ENCODE data around the gene GNA14. TPM values are rescaled to one million over a fixed set of nuclear protein-coding genes. Genes with fewer than 3 reads are reported as not detected.

GNA14 gene
- polyA plus RNA-seq, 4 donors: 0.89 to 3.8 (median 1.7) TPM; not detected in 1

DNA sequence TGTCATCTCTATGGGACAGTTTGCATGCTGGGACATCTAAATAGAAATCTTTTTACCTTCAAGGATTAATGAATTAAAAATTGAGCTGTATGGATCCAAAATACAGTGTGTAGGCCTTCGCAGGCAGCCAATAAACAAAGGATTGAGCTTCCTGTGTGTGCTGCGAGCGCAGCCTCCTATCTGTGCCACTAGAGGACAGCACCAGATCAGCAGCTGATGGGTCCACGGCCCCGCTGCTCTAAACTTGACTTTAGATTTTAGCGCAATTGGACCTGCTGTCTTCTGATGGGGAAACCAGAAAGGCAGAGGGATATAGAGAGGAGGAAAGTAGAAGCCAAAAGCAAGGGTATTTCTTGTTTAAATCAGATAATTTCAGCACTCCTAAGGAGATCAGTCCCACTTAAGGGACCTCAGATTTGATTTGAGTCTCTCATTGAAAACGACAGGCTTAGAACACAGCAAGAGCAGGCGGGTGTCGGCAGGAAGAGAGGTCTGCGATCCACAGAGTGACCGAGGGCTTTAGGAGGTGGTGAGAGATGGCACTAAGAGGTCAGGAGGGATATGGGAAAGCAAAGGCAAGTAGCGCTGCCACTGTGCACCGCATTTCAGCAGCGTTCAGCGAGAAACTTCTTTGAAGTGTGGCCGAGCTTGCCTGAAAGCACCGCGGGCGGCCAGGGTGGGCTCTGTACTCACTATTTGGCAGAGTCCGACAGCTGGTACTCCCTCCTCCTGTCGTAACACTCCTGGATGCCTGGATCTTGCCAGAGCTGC, 214.3 kb downstream of the GNA14 start:
- Histone ChIP-seq H3K9me3 (ENCODE audit: control insufficient read depth in 2 of 2, insufficient read depth in 1 of 2, low read depth in 1 of 2, low read length in 1 of 2) (no peaks in the 10 kb centered on the region), H3K4me1 (ENCODE audit: control insufficient read depth in 3 of 3, insufficient read depth in 2 of 3, low read depth in 1 of 3, low read length in 2 of 3) (no peaks in the 10 kb centered on the region), H3K27me3 (ENCODE audit: control insufficient read depth in 3 of 3, insufficient read depth in 3 of 3, low read length in 3 of 3) (no peaks in the 10 kb centered on the region), H3K4me3 (ENCODE audit: low read depth in 1 of 3, low read length in 3 of 3) (no peak overlapping the region), H3K27ac (ENCODE audit: low read depth in 1 of 3, low read length in 2 of 3) (no peak overlapping the region), H3K36me3 (ENCODE audit: control insufficient read depth in 3 of 3, insufficient read depth in 2 of 3, low read depth in 1 of 3, low read length in 3 of 3) (no peaks in the 10 kb centered on the region)
- DNase-seq: peak; percentile 48 to 67
- WGBS, 3 donors: 57 to 62% (median 60%) methylated on average over 21 of the region's 21 CpGs
- no peak for FAIRE-seq

DNA sequence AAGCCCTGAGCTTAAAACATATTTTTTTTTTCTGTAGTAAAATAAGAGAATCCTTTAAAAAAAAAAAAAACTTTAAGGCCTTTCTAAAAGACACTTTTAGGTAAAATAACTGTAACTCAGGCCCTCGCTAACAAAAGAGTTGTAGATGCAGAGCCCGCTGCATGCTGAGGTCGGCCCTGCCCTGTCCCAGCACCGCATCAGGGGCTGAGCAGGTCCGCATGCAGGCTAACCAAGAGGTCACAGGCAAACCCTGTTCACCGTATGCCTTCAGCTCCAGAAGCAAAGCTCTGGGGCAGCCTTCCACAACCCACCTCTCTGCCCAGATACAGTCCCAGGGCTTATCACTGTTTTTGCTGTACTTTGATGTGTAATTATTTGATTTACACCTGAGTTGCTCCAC, 216.1 kb downstream of the GNA14 start:
- 71 to 85% (median 80%) methylated on average over 6 of the region's 6 CpGs for WGBS, 3 donors
- Histone ChIP-seq H3K27ac (ENCODE audit: low read depth in 1 of 3, low read length in 2 of 3) (no peak overlapping the region), H3K4me3 (ENCODE audit: low read depth in 1 of 3, low read length in 3 of 3) (no peak overlapping the region), H3K27me3 (ENCODE audit: control insufficient read depth in 3 of 3, insufficient read depth in 3 of 3, low read length in 3 of 3) (no peaks in the 10 kb centered on the region), H3K36me3 (ENCODE audit: control insufficient read depth in 3 of 3, insufficient read depth in 2 of 3, low read depth in 1 of 3, low read length in 3 of 3) (no peaks in the 10 kb centered on the region), H3K4me1 (ENCODE audit: control insufficient read depth in 3 of 3, insufficient read depth in 2 of 3, low read depth in 1 of 3, low read length in 2 of 3) (no peaks in the 10 kb centered on the region), H3K9me3 (ENCODE audit: control insufficient read depth in 2 of 2, insufficient read depth in 1 of 2, low read depth in 1 of 2, low read length in 1 of 2) (no peaks in the 10 kb centered on the region)
- FAIRE-seq: no peak
- no peak for DNase-seq

DNA sequence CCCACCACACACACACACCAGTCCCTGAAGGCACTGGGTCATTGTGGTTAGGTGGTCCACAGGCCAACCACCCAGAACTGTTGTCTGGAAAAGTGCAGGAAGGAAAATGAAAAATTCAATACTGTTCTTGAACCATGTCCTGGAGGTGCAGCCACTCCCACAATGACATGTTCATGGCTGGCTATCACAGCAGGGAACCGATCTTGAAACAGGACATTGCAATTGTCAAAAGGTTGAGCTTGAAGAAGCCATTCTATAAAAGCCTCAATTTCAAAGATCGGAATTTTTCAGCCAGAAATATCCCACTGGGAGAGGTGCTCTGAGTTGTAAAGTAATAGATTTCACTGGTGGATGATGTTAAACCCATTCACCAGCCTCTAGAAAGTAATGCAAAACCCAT, 218.2 kb downstream of the GNA14 start:
- 61 to 70% (median 69%) methylated on average over 2 of the region's 2 CpGs for WGBS, 3 donors
- H3K4me3 ChIP-seq (ENCODE audit: low read depth in 1 of 3, low read length in 3 of 3): no peak overlapping the region
- H3K4me1 ChIP-seq (ENCODE audit: control insufficient read depth in 3 of 3, insufficient read depth in 2 of 3, low read depth in 1 of 3, low read length in 2 of 3): peaks cover 0 to 3% (median 0%) of the 10 kb centered on the region in 3 donors
- no peaks in the 10 kb centered on the region for H3K36me3 ChIP-seq (ENCODE audit: control insufficient read depth in 3 of 3, insufficient read depth in 2 of 3, low read depth in 1 of 3, low read length in 3 of 3)
- no peaks in the 10 kb centered on the region for H3K27me3 ChIP-seq (ENCODE audit: control insufficient read depth in 3 of 3, insufficient read depth in 3 of 3, low read length in 3 of 3)
- H3K27ac ChIP-seq (ENCODE audit: low read depth in 1 of 3, low read length in 2 of 3): no peak overlapping the region
- FAIRE-seq: no peak
- H3K9me3 ChIP-seq (ENCODE audit: control insufficient read depth in 2 of 2, insufficient read depth in 1 of 2, low read depth in 1 of 2, low read length in 1 of 2): no peaks in the 10 kb centered on the region
- DNase-seq: no peak

DNA sequence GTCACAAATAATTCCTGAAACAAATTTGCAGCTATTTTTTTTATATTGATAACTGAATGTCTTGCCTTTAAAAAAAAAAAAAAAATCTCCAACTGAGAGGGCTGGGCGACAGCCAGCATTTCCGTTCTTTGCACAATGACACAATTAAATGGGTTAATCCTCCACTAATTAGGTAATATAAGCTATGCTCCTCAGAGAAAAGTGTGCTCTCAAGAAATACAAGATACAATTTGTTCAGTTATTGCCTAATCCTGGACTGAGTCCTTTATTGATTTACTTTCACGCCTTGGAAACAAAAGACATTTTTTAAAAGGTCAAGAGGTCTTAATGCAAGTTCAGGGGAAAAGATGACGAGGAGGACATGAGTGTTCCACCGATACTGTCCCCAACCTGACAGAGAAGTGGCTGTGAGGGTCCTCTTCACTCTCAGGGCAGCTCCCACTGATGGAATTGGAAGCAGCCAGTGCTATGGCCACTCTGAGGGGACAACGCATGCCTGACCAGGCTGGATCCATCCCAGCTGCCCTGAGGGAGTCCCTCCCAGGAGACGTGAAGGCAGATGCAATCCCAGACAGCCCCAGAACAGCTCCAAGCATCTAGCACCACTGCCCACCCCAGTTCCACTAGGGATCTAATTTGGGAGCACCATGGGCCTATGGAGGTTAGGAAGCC, 220.7 kb downstream of the GNA14 start:
- 30 to 56% (median 43%) methylated on average over 7 of the region's 7 CpGs for WGBS, 3 donors

DNA sequence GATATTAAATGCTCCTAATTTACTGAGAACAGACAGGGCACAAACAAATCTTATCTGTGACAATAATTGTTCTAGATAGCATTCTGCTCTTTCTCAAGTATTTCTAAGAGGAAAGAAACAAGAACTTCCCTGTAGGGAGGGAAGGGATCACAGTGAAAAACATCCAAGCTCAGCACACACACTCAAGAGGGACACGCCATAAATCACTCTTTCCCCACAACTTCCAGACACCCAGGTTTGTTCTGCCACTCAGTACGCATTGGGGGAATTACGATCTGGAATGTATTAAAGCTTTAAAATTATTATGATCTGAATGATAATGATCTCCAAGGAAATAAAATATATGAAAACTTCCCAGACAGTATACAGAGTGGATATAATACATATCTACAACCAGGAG, 221.4 kb downstream of the GNA14 start:
- Histone ChIP-seq H3K27ac (ENCODE audit: low read depth in 1 of 3, low read length in 2 of 3) (no peak overlapping the region), H3K27me3 (ENCODE audit: control insufficient read depth in 3 of 3, insufficient read depth in 3 of 3, low read length in 3 of 3) (no peaks in the 10 kb centered on the region), H3K36me3 (ENCODE audit: control insufficient read depth in 3 of 3, insufficient read depth in 2 of 3, low read depth in 1 of 3, low read length in 3 of 3) (no peaks in the 10 kb centered on the region), H3K4me3 (ENCODE audit: low read depth in 1 of 3, low read length in 3 of 3) (no peak overlapping the region), H3K9me3 (ENCODE audit: control insufficient read depth in 2 of 2, insufficient read depth in 1 of 2, low read depth in 1 of 2, low read length in 1 of 2) (no peaks in the 10 kb centered on the region), H3K4me1 (ENCODE audit: control insufficient read depth in 3 of 3, insufficient read depth in 2 of 3, low read depth in 1 of 3, low read length in 2 of 3) (peaks cover 0 to 3% (median 0%) of the 10 kb centered on the region in 3 donors)
- FAIRE-seq (no peak), DNase-seq (peak in 1 of 2 donors; percentile 18)
- WGBS, 3 donors: 25 to 37% (median 34%) methylated on average over 3 of the region's 3 CpGs

More for the DNA sequence above, 220.7 kb downstream of the GNA14 start:
- Histone ChIP-seq H3K27me3 (ENCODE audit: control insufficient read depth in 3 of 3, insufficient read depth in 3 of 3, low read length in 3 of 3) (no peaks in the 10 kb centered on the region), H3K27ac (ENCODE audit: low read depth in 1 of 3, low read length in 2 of 3) (no peak overlapping the region), H3K36me3 (ENCODE audit: control insufficient read depth in 3 of 3, insufficient read depth in 2 of 3, low read depth in 1 of 3, low read length in 3 of 3) (no peaks in the 10 kb centered on the region), H3K4me3 (ENCODE audit: low read depth in 1 of 3, low read length in 3 of 3) (no peak overlapping the region), H3K9me3 (ENCODE audit: control insufficient read depth in 2 of 2, insufficient read depth in 1 of 2, low read depth in 1 of 2, low read length in 1 of 2) (no peaks in the 10 kb centered on the region), H3K4me1 (ENCODE audit: control insufficient read depth in 3 of 3, insufficient read depth in 2 of 3, low read depth in 1 of 3, low read length in 2 of 3) (peaks cover 0 to 3% (median 0%) of the 10 kb centered on the region in 3 donors)
- DNase-seq: peak; percentile 20 to 38
- no peak for FAIRE-seq

DNA sequence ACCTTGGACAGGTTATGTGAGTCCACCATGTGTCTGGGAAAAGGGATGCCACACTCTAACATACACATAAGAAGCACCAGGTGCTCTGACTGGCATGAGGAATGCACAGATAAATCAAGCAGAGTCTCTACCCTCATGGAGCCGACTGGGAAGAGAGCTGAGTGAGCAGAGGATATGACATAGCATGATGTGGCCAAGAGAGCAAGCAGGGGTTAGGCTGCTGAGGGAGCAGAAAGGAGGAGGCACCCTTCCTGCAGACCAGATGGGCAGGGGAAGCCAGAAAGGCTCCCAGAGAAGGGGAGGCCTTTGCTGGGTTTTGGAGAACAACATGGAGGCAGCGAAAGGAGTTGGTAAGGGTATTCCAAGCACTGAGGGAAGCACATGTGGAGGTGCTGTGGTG, 223.1 kb downstream of the GNA14 start:
- no peak for FAIRE-seq
- 81 to 95% (median 85%) methylated on average over 2 of the region's 2 CpGs for WGBS, 3 donors

DNA sequence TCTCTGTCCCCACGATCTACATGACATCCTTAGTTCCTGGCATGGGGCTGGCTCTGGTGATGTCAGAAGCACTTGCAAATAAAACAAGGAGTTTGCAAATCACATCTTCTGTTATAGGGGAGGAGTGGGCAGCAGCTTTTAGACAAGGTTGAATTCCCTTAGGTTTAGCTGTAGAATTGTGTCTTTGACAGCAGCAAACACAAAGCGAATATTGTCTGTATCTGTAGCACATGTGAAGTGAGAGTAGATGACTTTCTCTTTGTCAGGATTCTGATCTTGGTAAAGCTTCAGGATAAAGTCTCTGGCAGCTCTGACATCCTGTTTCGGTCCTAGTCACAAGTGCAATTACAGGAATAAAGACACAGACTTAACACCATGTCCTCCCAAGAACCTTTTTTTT, 224.3 kb downstream of the GNA14 start:
- H3K9me3 ChIP-seq (ENCODE audit: control insufficient read depth in 2 of 2, insufficient read depth in 1 of 2, low read depth in 1 of 2, low read length in 1 of 2): no peaks in the 10 kb centered on the region
- FAIRE-seq (no peak), DNase-seq (no peak)
- no peak overlapping the region for H3K27ac ChIP-seq (ENCODE audit: low read depth in 1 of 3, low read length in 2 of 3)
- no peaks in the 10 kb centered on the region for H3K27me3 ChIP-seq (ENCODE audit: control insufficient read depth in 3 of 3, insufficient read depth in 3 of 3, low read length in 3 of 3)
- 91 to 94% (median 93%) methylated on average over 3 of the region's 3 CpGs for WGBS, 3 donors
- peaks cover 0 to 3% (median 0%) of the 10 kb centered on the region in 3 donors for H3K4me1 ChIP-seq (ENCODE audit: control insufficient read depth in 3 of 3, insufficient read depth in 2 of 3, low read depth in 1 of 3, low read length in 2 of 3)
- no peak overlapping the region for H3K4me3 ChIP-seq (ENCODE audit: low read depth in 1 of 3, low read length in 3 of 3)
- H3K36me3 ChIP-seq (ENCODE audit: control insufficient read depth in 3 of 3, insufficient read depth in 2 of 3, low read depth in 1 of 3, low read length in 3 of 3): no peaks in the 10 kb centered on the region

More for the DNA sequence above, 223.1 kb downstream of the GNA14 start:
- no peaks in the 10 kb centered on the region for H3K9me3 ChIP-seq (ENCODE audit: control insufficient read depth in 2 of 2, insufficient read depth in 1 of 2, low read depth in 1 of 2, low read length in 1 of 2)
- no peak overlapping the region for H3K27ac ChIP-seq (ENCODE audit: low read depth in 1 of 3, low read length in 2 of 3)
- no peak overlapping the region for H3K4me3 ChIP-seq (ENCODE audit: low read depth in 1 of 3, low read length in 3 of 3)
- H3K4me1 ChIP-seq (ENCODE audit: control insufficient read depth in 3 of 3, insufficient read depth in 2 of 3, low read depth in 1 of 3, low read length in 2 of 3): peaks cover 0 to 3% (median 0%) of the 10 kb centered on the region in 3 donors
- no peak for DNase-seq
- no peaks in the 10 kb centered on the region for H3K36me3 ChIP-seq (ENCODE audit: control insufficient read depth in 3 of 3, insufficient read depth in 2 of 3, low read depth in 1 of 3, low read length in 3 of 3)
- H3K27me3 ChIP-seq (ENCODE audit: control insufficient read depth in 3 of 3, insufficient read depth in 3 of 3, low read length in 3 of 3): no peaks in the 10 kb centered on the region

DNA sequence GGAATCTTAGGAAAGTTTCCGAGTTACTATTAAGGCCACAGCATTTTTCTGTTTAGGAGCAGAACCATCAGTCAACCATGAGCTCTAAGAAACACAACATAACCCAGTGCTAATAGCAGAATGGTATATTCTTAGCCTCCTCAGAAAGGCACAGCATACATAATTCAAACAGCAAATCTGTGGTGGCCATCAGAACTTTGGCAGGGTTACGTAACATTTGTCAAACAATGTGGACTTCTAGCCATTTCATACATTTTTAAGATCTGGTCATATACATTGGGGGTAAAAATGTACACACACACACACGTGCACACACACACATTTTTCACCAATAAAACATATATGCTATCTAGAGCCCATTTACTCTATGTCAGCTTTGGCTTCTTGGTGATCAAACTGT, 225.2 kb downstream of the GNA14 start:
- no peak overlapping the region for H3K27ac ChIP-seq (ENCODE audit: low read depth in 1 of 3, low read length in 2 of 3)
- no peak overlapping the region for H3K4me3 ChIP-seq (ENCODE audit: low read depth in 1 of 3, low read length in 3 of 3)
- no peak for FAIRE-seq
- H3K9me3 ChIP-seq (ENCODE audit: control insufficient read depth in 2 of 2, insufficient read depth in 1 of 2, low read depth in 1 of 2, low read length in 1 of 2): no peaks in the 10 kb centered on the region
- H3K27me3 ChIP-seq (ENCODE audit: control insufficient read depth in 3 of 3, insufficient read depth in 3 of 3, low read length in 3 of 3): no peaks in the 10 kb centered on the region
- no peaks in the 10 kb centered on the region for H3K36me3 ChIP-seq (ENCODE audit: control insufficient read depth in 3 of 3, insufficient read depth in 2 of 3, low read depth in 1 of 3, low read length in 3 of 3)
- DNase-seq: no peak
- 97 to 99% (median 99%) methylated on average over 3 of the region's 3 CpGs for WGBS, 3 donors
- peaks cover 0 to 3% (median 0%) of the 10 kb centered on the region in 3 donors for H3K4me1 ChIP-seq (ENCODE audit: control insufficient read depth in 3 of 3, insufficient read depth in 2 of 3, low read depth in 1 of 3, low read length in 2 of 3)

Measured in small intestine (tissue), 7 donors.